Uterus (tissue), 4 donors: Measurements from ENCODE around the gene NRROS. TPM values are rescaled to one million over a fixed set of nuclear protein-coding genes. Genes with fewer than 3 reads are reported as not detected.

Experiments used
- DNase-seq, 2 donors: peaks; one replicate each; pipeline ENCODE4 v3.0.0-alpha.2; 2019 to 2020
- H3K27ac ChIP-seq, 2 donors: fragments of 200-600 bp; sonication (generic); 1 replicate in 1 of 2; 2 replicates in 1 of 2; pipeline ENCODE4 v1.5.1; 2016 to 2018
- H3K27me3 ChIP-seq, 2 donors: fragments of 200-600 bp; sonication (generic); one replicate each; pipeline ENCODE4 v1.5.1; 2018 to 2019; ENCODE audit warnings: control low read depth in 1 of 2
- H3K36me3 ChIP-seq, 2 donors: fragments of 200-600 bp; sonication (generic); one replicate each; pipeline ENCODE4 v1.5.1; 2019; ENCODE audit warnings: control low read depth in 1 of 2
- H3K4me1 ChIP-seq, 2 donors: fragments of 200-600 bp; sonication (generic); one replicate each; pipeline ENCODE4 v1.5.1; 2018 to 2019; ENCODE audit warnings: control low read depth in 1 of 2
- H3K4me3 ChIP-seq, 2 donors: fragments of 200-600 bp; sonication (generic); 1 replicate in 1 of 2; 2 replicates in 1 of 2; pipeline ENCODE4 v1.5.1; 2018 to 2019; ENCODE audit warnings: mild to moderate bottlenecking in 1 of 2
- H3K9me3 ChIP-seq, 2 donors: fragments of 200-600 bp; sonication (generic); one replicate each; pipeline ENCODE4 v1.5.1; 2019; ENCODE audit warnings: control low read depth in 1 of 2
- CTCF ChIP-seq, 4 experiments: fragments of 200-600 bp in 2 of 4; fragments of 450-650 bp in 2 of 4; sonication (generic) in 2 of 4; IDR thresholded peaks; one replicate each; pipeline ENCODE4 v1.5.1; 2016 to 2019; ENCODE audit warnings: antibody characterized with exemption in 4 of 4, mild to moderate bottlenecking in 2 of 4, moderate library complexity in 1 of 4
- POLR2A ChIP-seq, 2 donors: fragments of 450-650 bp; IDR thresholded peaks; one replicate each; pipeline ENCODE4 v1.6.1; 2016; ENCODE audit warnings: antibody characterized with exemption in 2 of 2, mild to moderate bottlenecking in 1 of 2, moderate library complexity in 1 of 2
- intact Hi-C: fragments of 100-400 bp; cut with DNase I; formaldehyde crosslinking; loops from one replicate; pipeline ENCODE4 v1.15.1; 2023; ENCODE audit warnings: low total_unique reads
- total RNA-seq, 4 donors: library from RNA; depleted of rRNA in 3 of 4; stranded (reverse); fragments of >200 nt in 3 of 4; gene quantifications; one replicate each; pipeline versions ENCODE4 v1.1.0 to v1.2.4, GENCODE V29; 2014 to 2023
- donor health status: DM: yes; HTN: yes; CAD: no.

The NRROS gene
- total RNA-seq, 4 donors from 2014 or later = 6.5 to 36.8 (median 7.6) TPM

DNA sequence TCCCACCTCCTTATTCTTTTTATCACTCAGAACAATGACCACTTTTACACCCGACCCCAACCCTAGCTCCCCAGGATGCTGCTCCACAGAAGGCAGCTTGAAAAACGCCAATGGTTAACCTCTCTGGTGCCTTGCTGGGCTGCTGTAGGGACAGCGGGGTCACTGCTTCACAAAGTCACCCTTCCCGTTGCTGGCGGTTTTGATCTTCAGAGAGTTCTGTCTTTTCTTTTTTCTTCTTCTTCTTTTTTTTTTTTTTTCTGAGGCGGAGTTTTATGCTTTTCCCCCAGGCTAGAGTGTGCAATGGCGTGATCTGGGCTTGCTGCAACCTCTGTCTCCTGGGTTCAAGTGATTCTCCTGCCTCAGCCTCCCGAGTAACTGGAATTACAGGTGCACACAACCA lies 51.9 kb downstream of the NRROS start:
- H3K9me3 ChIP-seq = no peaks in the 10 kb centered on the region
- no peaks in the 10 kb centered on the region for H3K36me3 ChIP-seq
- H3K27me3 ChIP-seq = no peaks in the 10 kb centered on the region
- no peak for TF ChIP-seq CTCF (IDR thresholded peaks at IDR 0.05)
- TF ChIP-seq POLR2A (IDR thresholded peaks at IDR 0.05) = no peak
- no peak overlapping the region for H3K27ac ChIP-seq
- intact Hi-C loops = no loop called here
- no peaks in the 10 kb centered on the region for H3K4me1 ChIP-seq
- H3K4me3 ChIP-seq = no peak overlapping the region
- no peak for DNase-seq

GRCh38 chr3:196694202-196694638 lies 54.7 kb downstream of the NRROS start:
- intact Hi-C loops = no loop called here
- Histone ChIP-seq H3K4me3 (no peak overlapping the region), H3K27me3 (no peaks in the 10 kb centered on the region), H3K27ac (no peak overlapping the region), H3K9me3 (no peaks in the 10 kb centered on the region), H3K4me1 (no peaks in the 10 kb centered on the region), H3K36me3 (no peaks in the 10 kb centered on the region)
- no peak for DNase-seq
- TF ChIP-seq CTCF (IDR thresholded peaks at IDR 0.05) (no peak), POLR2A (IDR thresholded peaks at IDR 0.05) (no peak)

DNA sequence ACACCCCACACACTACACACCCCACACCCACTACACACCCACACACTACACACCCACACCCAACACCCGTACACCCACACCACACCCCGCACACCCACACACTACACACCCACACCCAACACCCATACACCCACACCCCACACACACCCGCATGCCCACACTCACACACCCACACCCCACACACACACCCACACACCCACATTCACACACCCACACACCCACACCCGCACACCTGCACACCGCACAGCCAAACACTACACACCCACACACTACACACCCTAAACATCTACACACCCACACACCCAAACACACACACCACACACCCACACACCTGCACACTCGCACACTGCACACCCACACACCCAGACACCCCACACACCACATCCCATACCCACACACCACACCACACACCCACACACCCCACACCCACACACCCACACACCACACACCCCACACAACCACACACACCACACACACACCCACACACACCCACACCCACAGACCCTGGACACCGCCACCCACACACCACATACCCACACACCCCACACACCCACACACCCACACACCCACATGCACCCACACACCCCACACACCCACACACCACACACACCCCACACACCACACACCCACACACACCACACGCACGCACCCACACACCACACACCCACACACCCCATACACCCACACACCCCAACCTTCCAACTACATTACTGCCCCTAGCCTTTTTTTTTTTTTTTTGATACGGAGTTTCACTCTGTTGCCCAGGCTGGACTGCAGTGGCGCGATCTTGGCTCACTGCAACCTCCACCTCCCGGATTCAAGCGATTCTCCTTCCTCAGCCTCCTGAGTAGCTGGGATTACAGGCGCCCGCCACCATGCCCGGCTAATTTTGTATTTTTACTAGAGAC lies 55.7 kb downstream of the NRROS start:
- TF ChIP-seq POLR2A (IDR thresholded peaks at IDR 0.05) (no peak), CTCF (IDR thresholded peaks at IDR 0.05) (no peak)
- Histone ChIP-seq H3K36me3 (no peaks in the 10 kb centered on the region), H3K4me1 (no peaks in the 10 kb centered on the region), H3K27me3 (no peaks in the 10 kb centered on the region), H3K9me3 (no peaks in the 10 kb centered on the region), H3K4me3 (no peak overlapping the region), H3K27ac (no peak overlapping the region)
- DNase-seq = no peak
- intact Hi-C loops = no loop called here

DNA sequence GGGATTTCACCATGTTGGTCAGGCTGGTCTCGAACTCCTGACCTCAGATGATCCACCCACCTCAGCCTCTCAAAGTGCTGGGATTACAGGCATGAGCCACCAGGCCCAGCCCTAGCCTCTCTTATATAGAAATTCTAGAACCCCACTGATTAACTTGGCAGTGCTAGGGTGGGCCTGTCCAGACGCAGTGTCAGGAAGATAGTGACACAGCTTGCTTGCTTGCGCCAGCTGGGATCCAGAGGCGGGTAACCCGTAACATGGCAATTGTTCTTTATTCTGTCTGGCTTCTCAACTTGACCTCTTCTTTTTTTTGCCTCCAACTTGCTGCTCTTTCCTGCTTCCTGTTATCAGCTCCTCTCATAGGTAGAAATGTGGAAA lies 56.3 kb downstream of the NRROS start:
- no peaks in the 10 kb centered on the region for H3K36me3 ChIP-seq
- H3K4me1 ChIP-seq = no peaks in the 10 kb centered on the region
- TF ChIP-seq CTCF (IDR thresholded peaks at IDR 0.05) (no peak), POLR2A (IDR thresholded peaks at IDR 0.05) (no peak)
- no peak for DNase-seq
- H3K9me3 ChIP-seq = no peaks in the 10 kb centered on the region
- H3K27ac ChIP-seq = no peak overlapping the region
- H3K27me3 ChIP-seq = no peaks in the 10 kb centered on the region
- no peak overlapping the region for H3K4me3 ChIP-seq
- intact Hi-C loops = no loop called here

DNA sequence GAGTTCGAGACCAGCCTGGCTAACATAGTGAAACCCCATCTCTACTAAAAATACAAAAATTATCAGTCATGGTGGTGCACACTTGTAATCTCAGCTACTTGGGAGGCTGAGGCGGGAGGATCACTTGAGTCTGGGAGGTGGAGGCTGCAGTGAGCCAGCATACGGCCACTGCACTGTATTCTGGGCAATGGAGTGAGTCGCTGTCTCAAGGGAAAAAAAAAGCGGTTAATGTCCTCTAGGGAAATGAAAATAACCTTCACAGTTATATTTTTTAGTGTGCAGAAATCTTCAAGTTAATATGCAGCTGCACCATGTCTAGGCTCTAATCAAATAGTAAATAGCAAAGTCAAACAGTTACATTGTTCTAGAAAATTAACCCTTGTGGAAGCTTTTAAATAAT lies 57.8 kb downstream of the NRROS start:
- H3K27ac ChIP-seq = no peak overlapping the region
- DNase-seq = no peak
- no peaks in the 10 kb centered on the region for H3K36me3 ChIP-seq
- intact Hi-C loops = no loop called here
- no peaks in the 10 kb centered on the region for H3K4me1 ChIP-seq
- H3K9me3 ChIP-seq = no peaks in the 10 kb centered on the region
- no peak overlapping the region for H3K4me3 ChIP-seq
- no peaks in the 10 kb centered on the region for H3K27me3 ChIP-seq
- TF ChIP-seq CTCF (IDR thresholded peaks at IDR 0.05) (no peak), POLR2A (IDR thresholded peaks at IDR 0.05) (no peak)
